Fibroblast of mammary gland (primary cell): ENCODE measurements around the gene LTBP1.

Source experiments
- DNase-seq: peaks from one replicate; pipeline ENCODE4 v3.0.0-alpha.2; 2010; ENCODE audit warnings: low read depth
- H3K4me3 ChIP-seq: 2 replicates; pipeline ENCODE4 v1.5.1; 2011; ENCODE audit warnings: low read depth, mild to moderate bottlenecking, low read length, moderate library complexity; ENCODE audit not compliant: control insufficient read depth
- TF ChIP-seq, protein P1 (sequence below): conservative IDR thresholded peaks from 2 replicates; pipeline ENCODE4 v1.5.1; 2011; ENCODE audit warnings: low read depth, low read length, inconsistent platforms; ENCODE audit not compliant: control insufficient read depth, insufficient read depth

Gene LTBP1

DNA sequence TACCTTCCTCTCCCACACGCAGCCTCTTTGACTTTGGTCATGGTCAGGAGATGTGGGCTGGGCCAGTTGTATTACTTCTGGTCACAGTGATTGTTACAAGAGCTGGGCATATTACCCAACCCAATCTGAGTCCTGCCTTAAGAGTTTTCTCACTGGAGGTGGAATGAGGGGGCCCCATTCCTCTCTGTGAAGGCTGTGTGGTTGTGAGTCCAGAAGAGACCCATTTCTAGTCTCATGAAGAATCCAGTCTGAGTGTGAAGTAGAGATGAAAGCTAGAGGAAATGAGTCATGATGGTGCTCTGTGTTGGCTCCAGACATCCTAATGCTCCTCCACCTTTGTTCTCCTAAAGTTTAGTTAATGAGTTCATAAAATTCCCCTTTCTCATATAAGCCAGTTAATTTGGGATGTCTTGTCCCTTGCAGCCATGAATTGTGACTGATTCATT, 478.9 kb downstream of the LTBP1 start:
- DNase-seq, result peak; percentile 86
- no peak overlapping the region for H3K4me3 ChIP-seq
- TF ChIP-seq, protein P1, sequence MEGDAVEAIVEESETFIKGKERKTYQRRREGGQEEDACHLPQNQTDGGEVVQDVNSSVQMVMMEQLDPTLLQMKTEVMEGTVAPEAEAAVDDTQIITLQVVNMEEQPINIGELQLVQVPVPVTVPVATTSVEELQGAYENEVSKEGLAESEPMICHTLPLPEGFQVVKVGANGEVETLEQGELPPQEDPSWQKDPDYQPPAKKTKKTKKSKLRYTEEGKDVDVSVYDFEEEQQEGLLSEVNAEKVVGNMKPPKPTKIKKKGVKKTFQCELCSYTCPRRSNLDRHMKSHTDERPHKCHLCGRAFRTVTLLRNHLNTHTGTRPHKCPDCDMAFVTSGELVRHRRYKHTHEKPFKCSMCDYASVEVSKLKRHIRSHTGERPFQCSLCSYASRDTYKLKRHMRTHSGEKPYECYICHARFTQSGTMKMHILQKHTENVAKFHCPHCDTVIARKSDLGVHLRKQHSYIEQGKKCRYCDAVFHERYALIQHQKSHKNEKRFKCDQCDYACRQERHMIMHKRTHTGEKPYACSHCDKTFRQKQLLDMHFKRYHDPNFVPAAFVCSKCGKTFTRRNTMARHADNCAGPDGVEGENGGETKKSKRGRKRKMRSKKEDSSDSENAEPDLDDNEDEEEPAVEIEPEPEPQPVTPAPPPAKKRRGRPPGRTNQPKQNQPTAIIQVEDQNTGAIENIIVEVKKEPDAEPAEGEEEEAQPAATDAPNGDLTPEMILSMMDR, result no peak

DNA sequence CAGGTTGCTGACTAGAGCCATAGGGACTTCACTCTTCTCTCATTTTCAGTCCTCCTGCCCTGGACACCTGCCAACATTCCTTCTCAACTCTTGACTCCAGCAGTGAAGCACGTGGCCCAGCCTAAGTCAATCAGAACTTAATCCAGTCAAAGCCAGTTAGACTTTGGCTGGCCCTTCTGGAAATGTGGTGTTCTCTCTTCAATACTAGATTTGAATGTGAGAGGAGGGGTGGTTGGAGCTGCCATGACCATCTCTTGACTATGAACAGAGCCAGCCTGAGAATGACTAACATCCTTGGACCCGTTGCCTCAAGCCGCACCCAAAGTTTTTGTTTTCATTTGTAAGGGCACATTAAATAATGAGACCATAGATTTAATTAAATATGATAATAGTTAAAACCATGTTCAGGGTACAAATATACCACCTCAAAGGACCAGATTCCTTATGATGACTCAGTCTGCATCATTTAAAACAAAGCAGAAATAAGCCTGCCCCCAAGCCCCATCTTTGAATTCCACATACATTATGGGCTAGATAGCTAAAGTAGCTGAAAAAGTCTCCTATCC, 480.0 kb downstream of the LTBP1 start:
- peak; percentile 95 for DNase-seq

DNA sequence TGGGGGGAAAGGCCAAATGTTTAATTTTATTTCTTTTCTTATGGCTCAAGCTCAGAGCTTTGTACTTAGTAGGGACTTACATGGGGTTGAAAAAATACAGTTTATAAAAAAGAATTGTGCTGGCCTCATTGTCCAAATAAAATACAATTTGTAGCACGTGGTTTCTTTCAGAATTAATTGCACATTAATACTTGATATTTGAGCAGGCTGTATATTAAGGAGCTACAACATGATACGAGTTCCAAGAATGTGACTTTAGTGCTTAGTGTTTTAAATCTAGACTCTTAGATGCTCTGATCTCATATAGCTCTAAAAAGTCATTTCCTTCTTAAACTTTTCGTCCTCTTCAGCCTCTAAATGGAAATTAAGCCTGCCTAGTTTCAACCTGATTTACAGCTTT, 483.3 kb downstream of the LTBP1 start:
- H3K4me3 ChIP-seq, result no peak overlapping the region
- TF ChIP-seq, protein P1, result no peak
- DNase-seq, result no peak

More for the DNA sequence above, 480.0 kb downstream of the LTBP1 start:
- TF ChIP-seq, protein P1, result no peak
- H3K4me3 ChIP-seq, result no peak overlapping the region

DNA sequence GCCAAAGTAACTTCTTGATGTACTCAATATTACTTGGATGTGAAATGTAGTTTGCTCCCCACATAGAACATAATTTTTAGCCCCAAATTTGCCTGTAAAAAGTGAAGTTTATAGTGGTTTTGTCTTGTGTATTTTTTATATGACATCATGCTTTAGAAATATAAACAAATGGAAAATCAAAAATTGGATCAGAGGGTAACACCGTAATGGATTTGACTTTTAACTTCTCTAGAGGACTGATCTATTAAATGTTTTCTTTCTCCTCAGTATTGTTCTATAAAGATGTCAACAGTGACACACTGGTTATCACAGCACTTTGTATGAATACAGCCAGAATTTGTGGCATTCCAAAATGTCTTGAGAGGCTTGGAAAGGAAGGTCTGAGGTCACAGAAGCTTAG, 484.1 kb downstream of the LTBP1 start:
- no peak for DNase-seq
- no peak overlapping the region for H3K4me3 ChIP-seq
- TF ChIP-seq, protein P1, result no peak

DNA sequence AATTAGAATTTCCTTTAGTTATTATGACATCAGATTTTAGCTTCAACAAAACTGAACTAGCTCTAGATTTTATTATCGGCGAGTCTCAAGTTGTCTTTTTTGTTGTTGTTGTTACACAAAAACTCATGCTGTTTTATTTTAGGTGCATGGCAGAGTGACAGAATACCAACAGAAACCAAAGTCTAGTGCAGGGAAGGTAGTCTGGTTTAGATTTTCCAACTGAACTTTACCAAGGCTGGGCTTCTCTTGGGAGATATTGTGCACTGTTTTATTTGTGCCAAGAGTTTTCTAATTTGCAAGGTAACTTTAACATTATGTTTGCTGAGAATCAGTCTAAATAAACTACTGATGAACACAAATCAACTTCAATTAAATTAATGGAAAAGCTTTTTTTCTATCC, 486.1 kb downstream of the LTBP1 start:
- no peak overlapping the region for H3K4me3 ChIP-seq
- TF ChIP-seq, protein P1, result no peak
- no peak for DNase-seq

DNA sequence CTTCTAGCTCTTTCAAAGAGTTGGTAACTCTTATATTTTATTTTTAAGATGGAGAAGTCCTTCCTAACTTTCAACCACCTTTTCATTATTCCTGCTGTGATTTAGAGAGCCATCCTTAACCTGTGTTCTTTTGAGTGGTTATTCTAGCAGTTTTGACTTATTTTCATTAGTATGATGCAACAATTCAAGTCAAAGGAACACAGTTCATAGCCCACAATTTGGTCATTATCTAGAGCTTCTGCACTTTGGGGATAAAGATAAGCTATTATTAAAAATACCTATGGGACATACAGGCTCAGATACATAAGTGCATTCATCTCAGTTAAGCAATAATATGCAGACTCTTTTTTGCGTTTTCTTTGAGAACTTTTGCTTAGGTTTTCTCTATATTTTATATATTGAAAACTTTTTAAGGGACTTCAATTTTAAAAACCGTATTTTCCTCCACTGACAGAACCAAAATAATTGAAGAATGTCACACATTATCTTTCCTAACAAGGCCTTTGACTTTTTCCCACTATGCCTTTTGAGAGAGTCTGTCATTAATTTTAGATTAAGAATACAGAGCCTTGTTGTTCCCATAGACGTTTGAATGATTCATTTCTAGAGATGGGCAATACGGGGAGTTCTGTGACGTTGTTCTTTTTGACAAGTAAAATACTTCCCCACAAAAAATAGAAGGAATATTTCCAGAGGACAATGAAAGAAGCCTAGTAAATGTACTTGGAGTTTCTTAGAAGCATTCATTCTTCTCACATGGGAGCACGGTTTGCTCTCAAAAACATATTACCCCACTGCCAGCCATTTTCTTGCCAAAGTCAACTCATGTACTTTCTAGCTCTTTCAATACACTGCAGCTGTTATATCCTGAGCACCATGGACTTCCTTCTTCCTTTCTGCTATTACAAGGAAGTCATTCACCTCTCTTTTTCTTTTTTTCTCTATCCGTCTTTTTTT, 486.8 kb downstream of the LTBP1 start:
- TF ChIP-seq, protein P1, result no peak
- no peak for DNase-seq

More for the DNA sequence above, 486.8 kb downstream of the LTBP1 start:
- no peak overlapping the region for H3K4me3 ChIP-seq
